CD4-positive, alpha-beta memory T cell (primary cell): ENCODE data around the gene NFYA. TPM values are rescaled to one million over a fixed set of nuclear protein-coding genes. Genes with fewer than 3 reads are reported as not detected.
A peak's percentile ranks its signal among the peaks of the same experiment; 100 is the strongest.

Experiments
- CTCF ChIA-PET: fragments of 350-600 bp; sonication (Branson Sonifier 250); formaldehyde crosslinking; loops from one replicate; lab custom pipeline; 2021; ENCODE audit warnings: inconsistent platforms; ENCODE audit not compliant: partially characterized antibody; lab: Charles Lee
- POLR2A ChIA-PET: fragments of 350-600 bp; sonication (Branson Sonifier 250); formaldehyde crosslinking; loops from one replicate; lab custom pipeline; 2021; ENCODE audit not compliant: partially characterized antibody; lab: Charles Lee
- DNase-seq, 5 donors: peaks; one replicate each; pipeline versions ENCODE4 v3.0.0 to v3.0.0-alpha.2; 2020 to 2022; ENCODE audit warnings: mixed read lengths in 1 of 5
- H3K27ac ChIP-seq: one replicate; pipeline ENCODE4 v1.7.0; 2013; ENCODE audit warnings: low read depth, low read length
- H3K27me3 ChIP-seq: 2 replicates; pipeline ENCODE4 v1.7.0; 2013; ENCODE audit warnings: mild to moderate bottlenecking, low read length, moderate library complexity; ENCODE audit not compliant: insufficient read depth
- H3K36me3 ChIP-seq: 2 replicates; pipeline ENCODE4 v1.7.0; 2013; ENCODE audit warnings: mild to moderate bottlenecking, low read length, moderate library complexity; ENCODE audit not compliant: insufficient read depth
- H3K4me1 ChIP-seq: 2 replicates; pipeline ENCODE4 v1.7.0; 2013; ENCODE audit warnings: mild to moderate bottlenecking, low read length, moderate library complexity; ENCODE audit not compliant: insufficient read depth
- H3K4me3 ChIP-seq, 2 donors: one replicate each; pipeline ENCODE4 v1.7.0; 2013; ENCODE audit warnings: low read length in 2 of 2, mild to moderate bottlenecking in 1 of 2
- H3K9me3 ChIP-seq, 2 donors: one replicate each; pipeline ENCODE4 v1.7.0; 2013; ENCODE audit warnings: low read length in 2 of 2, control low read depth in 1 of 2; ENCODE audit not compliant: control insufficient read depth in 1 of 2
- H3K27ac Mint-ChIP-seq, 7 donors: one replicate each; pipeline ENCODE4 v1.8.0; 2020 to 2021; ENCODE audit warnings: mixed read lengths in 7 of 7, mild to moderate bottlenecking in 6 of 7, inconsistent platforms in 3 of 7, moderate library complexity in 3 of 7
- H3K27me3 Mint-ChIP-seq, 2 donors: one replicate each; pipeline ENCODE4 v1.8.0; 2020 to 2021; ENCODE audit warnings: mixed read lengths in 2 of 2
- H3K36me3 Mint-ChIP-seq, 2 donors: one replicate each; pipeline ENCODE4 v1.8.0; 2020 to 2021; ENCODE audit warnings: mixed read lengths in 2 of 2, inconsistent platforms in 1 of 2, mild to moderate bottlenecking in 1 of 2
- H3K4me1 Mint-ChIP-seq, 4 donors: one replicate each; pipeline ENCODE4 v1.8.0; 2020 to 2021; ENCODE audit warnings: mixed read lengths in 4 of 4, mild to moderate bottlenecking in 1 of 4
- H3K4me3 Mint-ChIP-seq, 8 donors: one replicate each; pipeline ENCODE4 v1.8.0; 2020 to 2021; ENCODE audit warnings: mixed read lengths in 8 of 8, mild to moderate bottlenecking in 7 of 8, moderate library complexity in 6 of 8, inconsistent platforms in 3 of 8
- H3K9me3 Mint-ChIP-seq, 8 donors: one replicate each; pipeline ENCODE4 v1.8.0; 2020 to 2021; ENCODE audit warnings: mixed read lengths in 8 of 8, mild to moderate bottlenecking in 5 of 8, inconsistent platforms in 3 of 8, moderate library complexity in 1 of 8
- intact Hi-C: fragments of 100-400 bp; cut with micrococcal nuclease; formaldehyde crosslinking; loops from one replicate; pipeline ENCODE4 v1.15.1; 2023
- polyA plus RNA-seq, 2 donors: library from polyadenylated mRNA; unstranded; fragments of 300-500 nt; fragmentation: Illumina TruSeq; gene quantifications; one replicate each; pipeline ENCODE4 v1.2.3, GENCODE V29; 2021
- total RNA-seq, 2 experiments: library from RNA; stranded (reverse); gene quantifications; one replicate each; pipeline ENCODE4 v1.2.3, GENCODE V29; 2021

Gene NFYA
- total and polyA plus RNA-seq, 4 experiments from 2014 or later = 10.7 to 56.9 (median 42.2) TPM

- peaks cover 16% of the 10 kb centered on the region for H3K4me1 ChIP-seq
- ChIA-PET POLR2A (no interaction called here), CTCF (interaction anchor here (1.5 to 3.5 kb wide), 2 partner anchors 11 to 22 kb away, joined by 6 to 17 read pairs; partner anchors contain the start of gene UNC5CL)
- intact Hi-C loops = no loop called here
- peaks cover 10 to 17% (median 13%) of the 10 kb centered on the region in 4 donors for H3K4me1 Mint-ChIP-seq
- no peaks in the 10 kb centered on the region for H3K27me3 ChIP-seq
- no peaks in the 10 kb centered on the region for H3K27me3 Mint-ChIP-seq
- no peak overlapping the region for H3K27ac ChIP-seq
- DNase-seq = no peak
- H3K36me3 Mint-ChIP-seq = peaks cover 14 to 17% of the 10 kb centered on the region in 2 donors
- H3K4me3 ChIP-seq = no peak overlapping the region
- H3K9me3 ChIP-seq = no peaks in the 10 kb centered on the region
- no peaks in the 10 kb centered on the region for H3K9me3 Mint-ChIP-seq
- H3K36me3 ChIP-seq = no peaks in the 10 kb centered on the region
- no peak overlapping the region for H3K27ac Mint-ChIP-seq
- no peak overlapping the region for H3K4me3 Mint-ChIP-seq
Observed at GRCh38 chr6:41050536-41050935, 22.2 kb upstream of the NFYA start.

- peak overlapping the region in 6 of 7 donors; percentile 29 to 80 (median 58) for H3K27ac Mint-ChIP-seq
- CTCF ChIA-PET = interaction anchor here (1.0 kb wide), 1 partner anchor 13 kb away, joined by 3 read pairs; the partner anchor contains the start of gene UNC5CL
- H3K36me3 ChIP-seq = no peaks in the 10 kb centered on the region
- no peaks in the 10 kb centered on the region for H3K9me3 ChIP-seq
- POLR2A ChIA-PET = interaction anchor here (1.2 to 1.6 kb wide), 3 partner anchors 11 to 24 kb away, joined by 3 to 5 read pairs (median 4); no protein-coding TSS in a partner anchor
- H3K27me3 ChIP-seq = no peaks in the 10 kb centered on the region
- peaks cover 16% of the 10 kb centered on the region for H3K4me1 ChIP-seq
- peak in 1 of 5 donors; percentile 11 for DNase-seq
- peaks cover 10 to 17% (median 13%) of the 10 kb centered on the region in 4 donors for H3K4me1 Mint-ChIP-seq
- no peaks in the 10 kb centered on the region for H3K9me3 Mint-ChIP-seq
- peaks cover 22 to 25% of the 10 kb centered on the region in 2 donors for H3K36me3 Mint-ChIP-seq
- no peaks in the 10 kb centered on the region for H3K27me3 Mint-ChIP-seq
- no peak overlapping the region for H3K27ac ChIP-seq
- no peak overlapping the region for H3K4me3 ChIP-seq
- intact Hi-C loops = no loop called here
- peak overlapping the region in 6 of 8 donors; percentile 1 to 61 (median 30) for H3K4me3 Mint-ChIP-seq
Observed at GRCh38 chr6:41051873-41052272, 20.9 kb upstream of the NFYA start.

- Mint-ChIP-seq H3K4me1 (peaks cover 10 to 17% (median 13%) of the 10 kb centered on the region in 4 donors), H3K9me3 (no peaks in the 10 kb centered on the region), H3K27me3 (no peaks in the 10 kb centered on the region), H3K27ac (peak within 1 kb of the TSS in 6 of 7 donors; percentile 36 to 80 (median 72)), H3K4me3 (peak within 1 kb of the TSS in 6 of 8 donors; percentile 1 to 61 (median 30)), H3K36me3 (peaks cover 24 to 28% of the 10 kb centered on the region in 2 donors)
- Histone ChIP-seq H3K9me3 (no peaks in the 10 kb centered on the region), H3K27me3 (no peaks in the 10 kb centered on the region), H3K27ac (no peak within 1 kb of the TSS), H3K4me3 (no peak within 1 kb of the TSS), H3K36me3 (no peaks in the 10 kb centered on the region), H3K4me1 (peaks cover 16% of the 10 kb centered on the region)
- ChIA-PET CTCF (interaction anchor here (1.0 kb wide), 1 partner anchor 11 kb away, joined by 4 read pairs; no protein-coding TSS in a partner anchor), POLR2A (interaction anchor here (1.6 kb wide), 1 partner anchor 10 kb away, joined by 4 read pairs; no protein-coding TSS in a partner anchor)
- intact Hi-C loops = no loop called here
- DNase-seq = no peak
Observed at GRCh38 chr6:41053041-41053440, 19.7 kb upstream of the NFYA start, which contains the start of gene APOBEC2. Gene APOBEC2, plus strand, starts transcription at chr6:41053202. Its CDS starts 146 bp downstream, at chr6:41053348.

GRCh38 chr6:41054511-41054910, 18.3 kb upstream of the NFYA start:
- Histone ChIP-seq H3K27ac (no peak overlapping the region), H3K27me3 (no peaks in the 10 kb centered on the region), H3K4me1 (peaks cover 16% of the 10 kb centered on the region), H3K36me3 (no peaks in the 10 kb centered on the region), H3K4me3 (no peak overlapping the region), H3K9me3 (no peaks in the 10 kb centered on the region)
- no peak overlapping the region for H3K4me3 Mint-ChIP-seq
- H3K27me3 Mint-ChIP-seq = no peaks in the 10 kb centered on the region
- POLR2A ChIA-PET = interaction anchor here (1.8 kb wide), 1 partner anchor 26 kb away, joined by 7 read pairs; no protein-coding TSS in a partner anchor
- no peak for DNase-seq
- no peak overlapping the region for H3K27ac Mint-ChIP-seq
- intact Hi-C loops = no loop called here
- H3K4me1 Mint-ChIP-seq = peaks cover 10 to 17% (median 13%) of the 10 kb centered on the region in 4 donors
- CTCF ChIA-PET = interaction anchor here (0.7 to 4.4 kb wide), 4 partner anchors 12 to 26 kb away, joined by 3 to 22 read pairs (median 9); partner anchors contain the start of gene UNC5CL
- H3K36me3 Mint-ChIP-seq = peaks cover 27 to 28% of the 10 kb centered on the region in 2 donors
- no peaks in the 10 kb centered on the region for H3K9me3 Mint-ChIP-seq

GRCh38 chr6:41055149-41055548, 17.6 kb upstream of the NFYA start:
- peak overlapping the region in 1 of 7 donors; percentile 30 for H3K27ac Mint-ChIP-seq
- no peak overlapping the region for H3K4me3 Mint-ChIP-seq
- ChIA-PET CTCF (interaction anchor here (0.9 to 4.4 kb wide), 7 partner anchors 10 to 27 kb away, joined by 3 to 22 read pairs (median 10); partner anchors contain the start of gene UNC5CL), POLR2A (interaction anchor here (1.8 kb wide), 2 partner anchors 15 to 27 kb away, joined by 7 to 9 read pairs; no protein-coding TSS in a partner anchor)
- no peaks in the 10 kb centered on the region for H3K9me3 Mint-ChIP-seq
- peaks cover 12 to 17% (median 13%) of the 10 kb centered on the region in 4 donors for H3K4me1 Mint-ChIP-seq
- Histone ChIP-seq H3K4me3 (no peak overlapping the region), H3K9me3 (no peaks in the 10 kb centered on the region), H3K27ac (no peak overlapping the region), H3K4me1 (peaks cover 16% of the 10 kb centered on the region), H3K36me3 (no peaks in the 10 kb centered on the region), H3K27me3 (no peaks in the 10 kb centered on the region)
- no peak for DNase-seq
- H3K27me3 Mint-ChIP-seq = no peaks in the 10 kb centered on the region
- peaks cover 28 to 34% of the 10 kb centered on the region in 2 donors for H3K36me3 Mint-ChIP-seq
- intact Hi-C loops = no loop called here

- peaks cover 10% of the 10 kb centered on the region in 4 donors for H3K4me1 Mint-ChIP-seq
- Histone ChIP-seq H3K27ac (no peak overlapping the region), H3K27me3 (no peaks in the 10 kb centered on the region), H3K9me3 (no peaks in the 10 kb centered on the region), H3K4me1 (peaks cover 10% of the 10 kb centered on the region), H3K4me3 (no peak overlapping the region), H3K36me3 (no peaks in the 10 kb centered on the region)
- no peaks in the 10 kb centered on the region for H3K27me3 Mint-ChIP-seq
- H3K4me3 Mint-ChIP-seq = no peak overlapping the region
- H3K27ac Mint-ChIP-seq = no peak overlapping the region
- ChIA-PET POLR2A (interaction anchor here (1.8 kb wide), 1 partner anchor 14 kb away, joined by 9 read pairs; no protein-coding TSS in a partner anchor), CTCF (interaction anchor here (0.9 to 4.4 kb wide), 5 partner anchors 10 to 29 kb away, joined by 4 to 22 read pairs (median 11); partner anchors contain the start of gene UNC5CL)
- DNase-seq = no peak
- peaks cover 36 to 47% of the 10 kb centered on the region in 2 donors for H3K36me3 Mint-ChIP-seq
- intact Hi-C loops = no loop called here
- no peaks in the 10 kb centered on the region for H3K9me3 Mint-ChIP-seq
Observed at GRCh38 chr6:41056768-41057490, 15.8 kb upstream of the NFYA start.
